ENCODE data around the gene SCMH1. TPM values are rescaled to one million over a fixed set of nuclear protein-coding genes. Genes with fewer than 3 reads are reported as not detected.

Gene SCMH1
- total RNA-seq, 6 donors from 2014 or later: 31.4 to 54.5 (median 36.6) TPM

GRCh38 chr1:40998668-40999067, 243.4 kb downstream of the SCMH1 start:
- WGBS, 2 donors: 84 to 94% methylated on average over 4 of the region's 4 CpGs
- no peaks in the 10 kb centered on the region for H3K9me3 ChIP-seq
- DNase-seq: no peak
- no peak overlapping the region for H3K4me3 ChIP-seq
- no peak for ATAC-seq (ENCODE audit: low FRiP score in 2 of 2)
- H3K27me3 ChIP-seq: no peaks in the 10 kb centered on the region
- H3K36me3 ChIP-seq: peaks cover 21 to 86% (median 44%) of the 10 kb centered on the region in 4 donors
- H3K27ac ChIP-seq: no peak overlapping the region
- TF ChIP-seq EP300 (IDR thresholded peaks at IDR 0.05) (no peak), POLR2A (IDR thresholded peaks at IDR 0.05) (no peak), CTCF (IDR thresholded peaks at IDR 0.05) (no peak), POLR2AphosphoS5 (IDR thresholded peaks at IDR 0.05) (no peak)
- peaks cover 9 to 13% (median 11%) of the 10 kb centered on the region in 4 donors for H3K4me1 ChIP-seq

- H3K4me1 ChIP-seq: no peaks in the 10 kb centered on the region
- 95 to 96% methylated on average over 8 of the region's 8 CpGs for WGBS, 2 donors
- peaks cover 21 to 90% (median 49%) of the 10 kb centered on the region in 4 donors for H3K36me3 ChIP-seq
- H3K27ac ChIP-seq: no peak overlapping the region
- no peaks in the 10 kb centered on the region for H3K27me3 ChIP-seq
- no peak for TF ChIP-seq POLR2A (IDR thresholded peaks at IDR 0.05)
- no peak for TF ChIP-seq EP300 (IDR thresholded peaks at IDR 0.05)
- no peak for TF ChIP-seq CTCF (IDR thresholded peaks at IDR 0.05)
- H3K9me3 ChIP-seq: no peaks in the 10 kb centered on the region
- DNase-seq: no peak
- no peak overlapping the region for H3K4me3 ChIP-seq
- no peak for ATAC-seq (ENCODE audit: low FRiP score in 2 of 2)
Observed at GRCh38 chr1:40997096-40997495, 245.0 kb downstream of the SCMH1 start.

GRCh38 chr1:40989066-40989465, 253.0 kb downstream of the SCMH1 start:
- no peaks in the 10 kb centered on the region for H3K27me3 ChIP-seq
- no peak for DNase-seq
- peaks cover 14 to 24% (median 19%) of the 10 kb centered on the region in 4 donors for H3K4me1 ChIP-seq
- no peaks in the 10 kb centered on the region for H3K9me3 ChIP-seq
- no peak for TF ChIP-seq CTCF (IDR thresholded peaks at IDR 0.05)
- TF ChIP-seq POLR2A (IDR thresholded peaks at IDR 0.05): no peak
- no peak for TF ChIP-seq POLR2AphosphoS5 (IDR thresholded peaks at IDR 0.05)
- no peak for TF ChIP-seq EP300 (IDR thresholded peaks at IDR 0.05)
- no peak overlapping the region for H3K4me3 ChIP-seq
- peaks cover 0 to 89% (median 37%) of the 10 kb centered on the region in 4 donors for H3K36me3 ChIP-seq
- 97 to 99% methylated on average over 5 of the region's 5 CpGs for WGBS, 2 donors
- ATAC-seq (ENCODE audit: low FRiP score in 2 of 2): no peak
- no peak overlapping the region for H3K27ac ChIP-seq

GRCh38 chr1:40988280-40988679, 253.8 kb downstream of the SCMH1 start:
- TF ChIP-seq POLR2A (IDR thresholded peaks at IDR 0.05) (no peak), EP300 (IDR thresholded peaks at IDR 0.05) (no peak)
- Histone ChIP-seq H3K36me3 (peaks cover 0 to 89% (median 35%) of the 10 kb centered on the region in 4 donors), H3K4me1 (peaks cover 14 to 24% (median 20%) of the 10 kb centered on the region in 4 donors), H3K27me3 (no peaks in the 10 kb centered on the region), H3K9me3 (no peaks in the 10 kb centered on the region), H3K4me3 (no peak overlapping the region), H3K27ac (no peak overlapping the region)
- WGBS, 2 donors: 73 to 84% methylated on average over 3 of the region's 3 CpGs
- DNase-seq (no peak), ATAC-seq (ENCODE audit: low FRiP score in 2 of 2) (no peak)

GRCh38 chr1:40987439-40988276, 254.4 kb downstream of the SCMH1 start:
- Histone ChIP-seq H3K4me1 (peaks cover 14 to 24% (median 22%) of the 10 kb centered on the region in 4 donors), H3K27me3 (no peaks in the 10 kb centered on the region), H3K9me3 (no peaks in the 10 kb centered on the region), H3K27ac (no peak overlapping the region), H3K4me3 (no peak overlapping the region), H3K36me3 (peaks cover 0 to 86% (median 34%) of the 10 kb centered on the region in 4 donors)
- no peak for DNase-seq
- no peak for TF ChIP-seq CTCF (IDR thresholded peaks at IDR 0.05)
- TF ChIP-seq EP300 (IDR thresholded peaks at IDR 0.05): no peak
- no peak for TF ChIP-seq POLR2A (IDR thresholded peaks at IDR 0.05)
- TF ChIP-seq POLR2AphosphoS5 (IDR thresholded peaks at IDR 0.05): no peak
- 82 to 92% methylated on average over 9 of the region's 9 CpGs for whole genome bisulfite sequencing, 2 donors
- no peak for ATAC-seq (ENCODE audit: low FRiP score in 2 of 2)

Data from upper lobe of left lung (tissue), 6 donors.